NCI-H187 (cell line): Measurements from ENCODE around the gene SEMA5B.

Source experiments
- DNase-seq, 2 experiments: peaks; one replicate each; lab custom pipeline; 2025; lab: John Stamatoyannopoulos, UW

SEMA5B gene

GRCh38 chr3:122974764-122975162, 52.8 kb downstream of the SEMA5B start:
- DNase-seq, result no peak

- no peak for DNase-seq
Observed at GRCh38 chr3:122973893-122974615, 53.5 kb downstream of the SEMA5B start.

DNA sequence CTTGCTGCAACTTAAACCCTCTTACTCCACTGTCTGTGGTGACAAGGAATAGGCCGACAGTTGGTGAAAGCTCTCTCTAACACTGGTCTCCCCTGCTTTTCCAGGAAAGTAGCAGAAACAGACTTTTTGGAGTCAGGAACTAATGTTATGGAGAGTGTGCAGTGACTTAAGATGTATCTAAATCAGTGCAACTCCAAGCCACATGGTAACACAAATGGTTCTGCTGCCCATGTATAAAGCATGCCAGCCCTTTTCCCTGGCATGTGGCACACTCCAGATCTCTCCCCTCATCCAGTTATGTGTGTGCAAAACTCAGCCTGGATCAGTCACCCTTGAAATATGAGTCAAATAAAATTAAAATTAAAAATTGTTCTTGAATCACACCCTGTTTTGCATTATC, 55.4 kb downstream of the SEMA5B start:
- no peak for DNase-seq

- no peak for DNase-seq
Observed at GRCh38 chr3:122969585-122970469, 57.7 kb downstream of the SEMA5B start.

DNA sequence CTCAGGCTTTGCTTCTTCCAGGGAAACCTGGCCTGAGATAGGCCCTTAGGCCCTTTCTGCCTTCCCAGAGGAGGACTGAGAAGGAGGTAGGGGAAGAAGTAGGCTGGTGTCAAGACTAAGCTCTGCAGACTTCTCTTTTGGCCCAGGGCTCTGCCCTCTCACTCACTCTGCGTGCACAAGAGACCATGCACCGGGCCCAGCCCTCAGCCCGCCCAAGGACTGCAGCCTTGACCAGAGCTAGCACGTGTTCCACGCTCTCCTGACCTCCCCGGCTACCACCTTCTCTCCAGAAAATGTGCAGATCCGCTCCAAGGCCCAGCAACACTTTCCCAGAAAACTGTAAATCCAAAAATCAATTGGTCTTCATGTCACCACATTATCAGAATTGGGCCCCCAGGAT, 59.8 kb downstream of the SEMA5B start:
- no peak for DNase-seq

DNA sequence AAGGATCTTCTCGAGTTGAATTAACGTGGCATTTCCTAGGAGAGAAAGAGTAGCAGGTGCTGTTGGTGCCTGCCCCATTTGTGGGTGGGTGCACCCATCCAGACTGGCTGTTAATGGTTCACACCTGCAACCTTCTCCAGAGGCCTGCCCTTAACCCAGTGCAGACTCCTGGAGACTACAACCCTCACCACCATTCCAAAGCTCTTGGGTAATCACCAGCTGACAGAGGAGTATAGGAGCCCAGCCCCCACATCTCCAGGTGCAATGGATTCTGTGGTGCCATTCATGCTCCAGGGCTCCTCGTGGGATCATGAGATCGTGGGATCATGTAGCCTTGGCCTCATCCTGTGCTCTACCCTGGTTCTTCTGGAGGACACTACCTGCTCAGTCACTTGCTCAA, 60.2 kb downstream of the SEMA5B start:
- no peak for DNase-seq

DNA sequence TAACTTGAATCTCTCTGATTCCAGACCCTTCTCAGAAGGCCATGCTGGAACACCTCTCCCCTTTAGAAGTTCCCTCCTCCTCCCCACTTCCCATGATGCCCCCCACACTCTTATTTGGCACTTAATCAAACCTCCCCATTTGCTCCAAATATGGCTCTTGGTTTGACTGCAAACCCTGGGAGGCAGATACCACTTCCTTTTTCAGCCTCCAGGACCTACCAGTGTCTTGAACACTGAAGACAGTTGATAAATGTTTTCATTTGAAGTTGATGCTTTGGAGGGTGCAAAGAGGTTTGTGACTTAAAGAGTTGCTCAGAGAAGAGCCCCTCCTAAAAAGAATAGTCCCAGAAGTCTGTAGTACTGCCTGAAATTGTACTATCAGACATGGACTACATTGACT, 61.5 kb downstream of the SEMA5B start:
- DNase-seq, result no peak

DNA sequence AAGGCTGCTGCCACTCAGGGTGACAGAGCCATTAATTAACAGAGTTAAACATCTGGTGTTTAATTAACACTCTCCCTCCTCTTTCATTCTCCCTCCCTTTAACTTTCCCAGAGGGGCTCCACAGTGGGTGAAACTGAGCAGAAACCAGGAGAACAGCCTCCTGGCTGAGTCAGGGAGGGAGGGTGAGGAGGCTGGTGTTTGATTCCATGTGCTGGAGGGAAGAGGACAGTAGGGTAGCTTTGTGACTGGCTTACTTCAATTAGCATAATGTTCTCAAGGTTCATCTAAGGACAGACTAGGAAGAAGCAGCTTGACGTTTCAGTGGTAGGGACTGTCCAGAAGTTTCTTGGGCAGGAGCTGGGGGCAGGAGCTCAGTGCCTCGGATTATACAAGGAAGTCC, 62.8 kb downstream of the SEMA5B start:
- DNase-seq, result no peak

DNA sequence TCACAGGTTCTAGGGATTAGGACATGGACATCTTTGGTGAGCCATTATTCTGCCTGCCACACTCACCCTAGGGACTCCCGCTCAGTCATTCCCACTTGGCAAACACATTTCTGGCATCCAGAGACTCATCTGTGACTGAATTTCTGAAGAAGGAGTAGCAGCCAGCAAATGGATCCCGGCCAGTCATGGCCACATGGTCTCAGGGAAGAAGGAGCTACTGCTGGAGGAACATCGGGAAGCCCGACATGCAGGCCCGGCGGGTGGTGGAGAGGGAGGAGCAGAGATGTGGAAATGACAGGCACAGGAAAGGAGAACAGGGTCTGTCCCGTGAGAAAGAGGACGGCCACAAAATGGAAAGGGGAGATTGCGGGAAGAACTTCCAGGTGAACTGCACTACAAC, 65.4 kb downstream of the SEMA5B start:
- no peak for DNase-seq

GRCh38 chr3:122961146-122961545, 66.4 kb downstream of the SEMA5B start:
- DNase-seq, result no peak

DNA sequence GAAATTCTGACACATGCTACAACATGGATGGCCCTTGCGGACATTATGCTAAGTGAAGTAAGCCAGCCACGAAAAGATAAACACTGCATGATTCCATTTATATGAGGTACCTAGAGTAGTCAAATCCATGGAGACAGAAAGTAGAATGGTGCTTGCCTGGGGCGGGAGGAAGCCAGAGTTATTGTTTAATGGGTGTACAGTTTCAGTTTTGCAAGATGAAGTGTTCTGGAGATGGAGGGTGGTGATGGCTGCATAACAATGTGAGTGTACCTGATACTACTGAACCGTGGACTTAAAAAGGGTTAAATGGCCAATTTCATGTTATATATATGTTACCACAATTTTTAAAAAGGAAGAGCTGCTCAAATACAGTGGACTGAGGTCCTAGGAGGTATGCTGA, 66.9 kb downstream of the SEMA5B start:
- DNase-seq, result no peak

DNA sequence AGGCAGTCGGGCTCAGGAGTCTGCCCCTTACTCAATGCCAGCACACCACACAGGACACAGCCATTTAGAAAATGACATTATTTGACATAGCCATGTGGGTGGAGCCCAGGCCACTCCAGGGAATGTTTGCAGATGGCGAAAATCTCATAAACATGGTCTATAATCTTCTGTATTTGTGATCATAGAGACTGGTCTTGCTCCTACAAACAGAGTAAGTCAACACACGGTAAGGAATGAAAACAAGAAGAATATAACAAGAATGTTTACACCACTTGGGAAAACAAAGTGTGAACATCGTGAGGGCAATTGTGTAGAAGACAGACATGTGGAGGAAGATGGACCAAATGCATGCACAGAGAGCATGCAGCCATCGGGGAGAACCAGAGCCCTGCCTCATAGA, 68.2 kb downstream of the SEMA5B start:
- DNase-seq, result no peak

- no peak for DNase-seq
Observed at GRCh38 chr3:122957707-122958689, 69.6 kb downstream of the SEMA5B start.

- DNase-seq, result no peak
Observed at GRCh38 chr3:122956693-122957455, 70.7 kb downstream of the SEMA5B start.

DNA sequence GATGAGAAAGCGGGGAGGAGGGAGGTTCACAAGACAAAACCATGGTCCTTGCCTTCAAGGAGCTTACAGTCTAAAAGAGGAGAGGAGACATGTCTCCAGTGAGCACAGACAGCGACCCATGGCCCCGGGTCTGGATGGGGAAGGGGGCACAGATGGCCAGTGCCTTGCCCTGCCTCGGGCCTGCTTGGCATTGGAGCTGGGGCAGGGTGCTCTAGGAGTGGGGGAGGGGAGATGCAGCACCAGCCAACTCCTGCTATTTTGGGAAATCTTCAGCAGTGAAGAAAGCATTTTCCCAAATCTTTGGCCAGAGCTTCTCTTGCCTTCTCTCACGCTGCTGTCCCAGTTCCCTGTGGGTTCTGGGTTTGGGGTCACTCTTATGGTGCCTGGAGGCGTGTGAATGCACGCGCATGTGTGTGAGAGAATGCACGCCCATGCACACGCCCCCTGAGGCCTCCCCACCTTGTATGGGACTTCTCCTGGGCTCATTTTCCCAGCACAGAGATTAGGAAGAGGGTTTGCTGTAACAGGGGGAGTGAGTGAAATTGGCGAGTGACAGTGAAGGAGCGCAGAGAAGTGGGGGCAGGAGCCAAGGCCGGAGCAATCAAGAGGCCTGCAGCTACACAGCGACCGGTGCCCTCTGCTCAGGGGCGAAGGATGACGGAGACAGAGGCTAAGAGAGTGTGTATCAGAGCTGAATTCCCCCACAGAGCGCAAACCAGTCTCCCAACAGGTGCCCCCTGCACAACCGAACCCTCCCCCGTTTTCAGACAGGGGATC, 71.5 kb downstream of the SEMA5B start:
- DNase-seq, result no peak

GRCh38 chr3:122952520-122952919, 75.0 kb downstream of the SEMA5B start:
- no peak for DNase-seq

- DNase-seq, result no peak
Observed at GRCh38 chr3:122948408-122948807, 79.2 kb downstream of the SEMA5B start.

DNA sequence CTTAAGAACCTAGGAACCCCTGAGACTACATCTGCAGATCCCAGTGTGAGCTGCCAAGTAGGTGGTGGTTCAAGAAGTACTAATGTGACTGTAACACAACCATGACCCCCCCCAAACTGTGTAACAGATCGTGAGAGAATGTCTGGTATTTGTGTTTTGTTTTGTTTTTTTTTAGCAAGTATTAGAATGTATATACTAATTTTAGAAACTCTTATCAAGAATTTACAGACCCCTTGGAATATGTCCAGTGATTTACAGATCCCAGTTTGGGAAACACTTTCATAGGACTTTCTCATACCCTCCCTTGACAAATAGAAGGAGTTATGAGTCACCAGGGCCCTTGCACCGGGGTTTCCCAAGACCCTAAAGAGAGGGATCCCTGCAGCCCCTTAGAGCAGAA, 79.8 kb downstream of the SEMA5B start:
- DNase-seq, result no peak

- DNase-seq, result no peak
Observed at GRCh38 chr3:122947196-122947595, 80.4 kb downstream of the SEMA5B start.

DNA sequence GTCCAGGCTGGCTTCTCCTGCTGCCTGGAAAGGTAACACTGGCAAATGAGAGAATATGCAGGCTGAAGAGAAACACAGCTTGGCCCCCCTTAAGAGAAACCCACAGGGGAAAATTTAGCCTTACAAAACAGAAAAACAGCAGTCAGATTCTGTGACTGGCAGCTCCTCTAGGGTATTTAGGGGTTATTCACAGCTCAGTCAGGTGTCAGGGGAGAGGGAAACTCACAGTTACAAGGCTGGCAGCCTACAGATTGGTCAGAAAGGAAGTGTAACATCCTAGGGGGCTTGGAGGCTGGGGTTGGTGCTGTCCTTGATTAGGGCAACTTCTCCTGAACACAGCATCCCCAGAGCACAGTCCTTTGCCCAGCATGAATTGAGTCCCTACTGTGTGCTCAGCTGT, 81.4 kb downstream of the SEMA5B start:
- DNase-seq, result no peak

DNA sequence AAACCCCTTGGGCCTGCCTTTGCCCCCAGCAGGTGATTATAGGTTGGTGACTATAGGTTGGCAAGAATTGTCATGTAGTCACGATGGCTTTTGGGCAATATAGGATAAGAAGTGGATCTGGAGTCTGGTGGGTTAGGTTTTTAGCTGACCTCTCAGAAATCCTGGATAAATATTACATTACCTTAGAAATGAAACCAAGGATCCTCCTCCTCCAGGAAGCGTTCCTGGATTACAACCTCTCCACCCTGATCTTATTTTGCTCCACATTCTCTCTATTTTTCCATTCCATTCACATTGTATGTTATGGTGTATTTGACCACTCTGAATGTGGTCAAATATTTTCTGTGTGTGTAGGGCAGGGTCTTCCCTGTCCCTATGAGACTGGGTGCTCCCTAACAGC, 82.3 kb downstream of the SEMA5B start:
- no peak for DNase-seq
